ENCODE results near the gene CLGN. TPM values are rescaled to one million over a fixed set of nuclear protein-coding genes. Genes with fewer than 3 reads are reported as not detected.

CLGN gene
- total and polyA plus RNA-seq, 2 of the 13 experiments (the other 11 are each of a cell fraction or from before 2014, with no cell fraction given): 7.2 to 17.0 TPM

DNA sequence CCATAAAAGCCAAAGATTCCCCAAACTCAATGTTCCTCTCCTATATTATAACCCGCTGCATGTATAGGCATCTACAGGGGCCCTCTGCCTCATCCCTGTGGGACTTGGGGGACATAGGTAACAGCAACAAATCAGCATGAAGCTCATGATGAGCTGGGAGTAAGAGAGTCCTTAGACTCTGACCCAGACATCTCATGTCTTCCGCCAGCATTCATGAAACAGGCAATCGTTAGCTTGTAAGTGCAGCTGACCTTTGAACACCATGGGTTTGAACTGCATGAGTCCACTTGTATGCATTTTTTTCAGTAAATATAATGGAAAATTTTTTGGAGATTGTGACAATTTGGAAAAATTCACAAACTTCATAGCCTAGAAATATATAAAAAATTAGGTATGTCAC lies 64.4 kb downstream of the CLGN start (continued):
- TF ChIP-seq, protein P1, sequence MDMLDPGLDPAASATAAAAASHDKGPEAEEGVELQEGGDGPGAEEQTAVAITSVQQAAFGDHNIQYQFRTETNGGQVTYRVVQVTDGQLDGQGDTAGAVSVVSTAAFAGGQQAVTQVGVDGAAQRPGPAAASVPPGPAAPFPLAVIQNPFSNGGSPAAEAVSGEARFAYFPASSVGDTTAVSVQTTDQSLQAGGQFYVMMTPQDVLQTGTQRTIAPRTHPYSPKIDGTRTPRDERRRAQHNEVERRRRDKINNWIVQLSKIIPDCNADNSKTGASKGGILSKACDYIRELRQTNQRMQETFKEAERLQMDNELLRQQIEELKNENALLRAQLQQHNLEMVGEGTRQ (IDR thresholded peaks at IDR 0.05; ENCODE audit: low read depth, low read length): no peak
- TF ChIP-seq, protein P1 (CRISPR knock-in tag; IDR thresholded peaks at IDR 0.05; ENCODE audit: borderline replicate concordance): no peak
- TF ChIP-seq MLLT10 (CRISPR knock-in tag; IDR thresholded peaks at IDR 0.05) (no peak), ATM (IDR thresholded peaks at IDR 0.05; ENCODE audit: borderline replicate concordance) (no peak), ZNF430 (CRISPR knock-in tag; IDR thresholded peaks at IDR 0.05) (no peak), JUN (CRISPR knock-in tag; IDR thresholded peaks at IDR 0.05) (no peak), CBX2 (IDR thresholded peaks at IDR 0.05; ENCODE audit: low read depth, low read length) (no peak), CBX2 (CRISPR knock-in tag; IDR thresholded peaks at IDR 0.05; ENCODE audit: low read depth) (no peak), ZNF7 (CRISPR knock-in tag; IDR thresholded peaks at IDR 0.05) (no peak), NR2C2 (CRISPR knock-in tag; IDR thresholded peaks at IDR 0.05; ENCODE audit: borderline replicate concordance) (no peak), ZSCAN30 (CRISPR knock-in tag; IDR thresholded peaks at IDR 0.05) (no peak), CCAR2 (optimal IDR thresholded peaks at IDR 0.05; ENCODE audit: low read depth, low read length) (no peak), RARG (CRISPR knock-in tag; IDR thresholded peaks at IDR 0.05; ENCODE audit: low read depth) (no peak), SP4 (CRISPR knock-in tag; IDR thresholded peaks at IDR 0.05) (no peak), ATF7 (IDR thresholded peaks at IDR 0.05) (0 out of 2 replicates have a peak, but pooled peaks have one; percentile 11), ATF7 (CRISPR knock-in tag; IDR thresholded peaks at IDR 0.05) (no peak), ZFP62 (CRISPR knock-in tag; IDR thresholded peaks at IDR 0.05) (no peak), ZNF724P (CRISPR knock-in tag; IDR thresholded peaks at IDR 0.05; ENCODE audit: borderline replicate concordance) (no peak), ZBTB46 (CRISPR knock-in tag; IDR thresholded peaks at IDR 0.05; ENCODE audit: borderline replicate concordance) (no peak), ZNF225 (CRISPR knock-in tag; IDR thresholded peaks at IDR 0.05) (no peak), HNRNPK (IDR thresholded peaks at IDR 0.05; ENCODE audit: low read depth, low read length, poor library complexity, severe bottlenecking) (no peak), CTCF (CRISPR knock-in tag; IDR thresholded peaks at IDR 0.05) (0 out of 2 replicates have a peak, but pooled peaks have one; percentile 4)
- TF ChIP-seq, protein P2, sequence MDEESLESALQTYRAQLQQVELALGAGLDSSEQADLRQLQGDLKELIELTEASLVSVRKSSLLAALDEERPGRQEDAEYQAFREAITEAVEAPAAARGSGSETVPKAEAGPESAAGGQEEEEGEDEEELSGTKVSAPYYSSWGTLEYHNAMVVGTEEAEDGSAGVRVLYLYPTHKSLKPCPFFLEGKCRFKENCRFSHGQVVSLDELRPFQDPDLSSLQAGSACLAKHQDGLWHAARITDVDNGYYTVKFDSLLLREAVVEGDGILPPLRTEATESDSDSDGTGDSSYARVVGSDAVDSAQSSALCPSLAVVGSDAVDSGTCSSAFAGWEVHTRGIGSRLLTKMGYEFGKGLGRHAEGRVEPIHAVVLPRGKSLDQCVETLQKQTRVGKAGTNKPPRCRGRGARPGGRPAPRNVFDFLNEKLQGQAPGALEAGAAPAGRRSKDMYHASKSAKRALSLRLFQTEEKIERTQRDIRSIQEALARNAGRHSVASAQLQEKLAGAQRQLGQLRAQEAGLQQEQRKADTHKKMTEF (CRISPR knock-in tag; IDR thresholded peaks at IDR 0.05): peak; percentile 22; the same call in 1 of the 2 replicates
- TF ChIP-seq, protein P3, sequence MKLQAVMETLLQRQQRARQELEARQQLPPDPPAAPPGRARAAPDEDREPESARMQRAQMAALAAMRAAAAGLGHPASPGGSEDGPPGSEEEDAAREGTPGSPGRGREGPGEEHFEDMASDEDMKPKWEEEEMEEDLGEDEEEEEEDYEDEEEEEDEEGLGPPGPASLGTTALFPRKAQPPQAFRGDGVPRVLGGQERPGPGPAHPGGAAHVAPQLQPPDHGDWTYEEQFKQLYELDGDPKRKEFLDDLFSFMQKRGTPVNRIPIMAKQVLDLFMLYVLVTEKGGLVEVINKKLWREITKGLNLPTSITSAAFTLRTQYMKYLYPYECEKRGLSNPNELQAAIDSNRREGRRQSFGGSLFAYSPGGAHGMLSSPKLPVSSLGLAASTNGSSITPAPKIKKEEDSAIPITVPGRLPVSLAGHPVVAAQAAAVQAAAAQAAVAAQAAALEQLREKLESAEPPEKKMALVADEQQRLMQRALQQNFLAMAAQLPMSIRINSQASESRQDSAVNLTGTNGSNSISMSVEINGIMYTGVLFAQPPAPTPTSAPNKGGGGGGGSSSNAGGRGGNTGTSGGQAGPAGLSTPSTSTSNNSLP (IDR thresholded peaks at IDR 0.05; ENCODE audit: low read depth, low read length): no peak
